Neural cell (in vitro differentiated cells): Measurements from ENCODE around the gene CFAP92.

ENCODE experiments used
- CTCF ChIP-seq: fragments of 450-650 bp; IDR thresholded peaks from 2 replicates; pipeline ENCODE4 v1.5.1; 2014; ENCODE audit warnings: antibody characterized with exemption, mild to moderate bottlenecking, moderate library complexity; ENCODE audit not compliant: poor library complexity, severe bottlenecking
- EP300 ChIP-seq: fragments of 450-650 bp; conservative IDR thresholded peaks from 2 replicates; pipeline ENCODE4 v1.6.1; 2014; ENCODE audit warnings: antibody characterized with exemption, mild to moderate bottlenecking, moderate library complexity; ENCODE audit not compliant: poor library complexity, severe bottlenecking
- EZH2 ChIP-seq: fragments of 200-600, 300-800 bp; shearing (Covaris generic), sonication (generic); IDR thresholded peaks from 2 replicates; pipeline ENCODE4 v1.6.1; 2014; ENCODE audit warnings: antibody characterized with exemption, low read length, borderline replicate concordance, mild to moderate bottlenecking; ENCODE audit not compliant: insufficient read depth, poor library complexity, severe bottlenecking
- MXI1 ChIP-seq: fragments of 450-650 bp; conservative IDR thresholded peaks from 2 replicates; pipeline ENCODE4 v1.6.1; 2014; ENCODE audit warnings: antibody characterized with exemption, mild to moderate bottlenecking; ENCODE audit not compliant: poor library complexity, severe bottlenecking
- POLR2AphosphoS5 ChIP-seq: IDR thresholded peaks from 2 replicates; pipeline ENCODE4 v1.6.1; 2012
- REST ChIP-seq: IDR thresholded peaks from 2 replicates; pipeline ENCODE4 v1.6.1; 2012; ENCODE audit warnings: borderline replicate concordance
- TAF1 ChIP-seq: IDR thresholded peaks from 2 replicates; pipeline ENCODE4 v1.6.1; 2012; ENCODE audit warnings: low read depth

DNA sequence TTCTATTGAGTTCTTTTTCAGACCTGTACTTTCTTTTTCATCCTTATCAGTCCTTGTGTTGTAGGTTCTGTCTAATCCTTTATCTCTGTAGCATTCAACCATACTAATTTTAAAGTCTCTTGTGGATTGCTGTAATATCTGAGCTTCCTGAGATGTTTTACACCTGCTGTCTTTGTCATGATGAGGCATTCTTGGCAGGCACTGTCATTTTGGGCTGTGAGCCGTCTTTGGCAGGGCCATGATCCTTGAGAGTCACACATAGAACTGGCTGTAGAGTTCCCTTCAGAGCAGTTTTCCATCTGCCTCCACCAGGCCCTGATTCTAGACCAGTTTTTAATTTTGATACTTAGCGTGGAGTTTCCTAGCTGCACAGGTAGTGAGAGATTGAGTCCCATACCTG, 13.9 kb upstream of the CFAP92 start:
- TF ChIP-seq CTCF (no peak), MXI1 (no peak), EZH2 (no peak), EP300 (no peak), TAF1 (no peak), REST (no peak), POLR2AphosphoS5 (no peak)
